GM18517 (cell line): ENCODE results near the gene XPOT.
"Not testable (repeated sequence)": the region's sequence is repeated elsewhere in the genome, so short reads cannot be mapped to it uniquely, and the experiment has no call there.

ENCODE experiments used
- ATAC-seq: cut with Tn5 transposase; IDR thresholded peaks from one replicate; pipeline ENCODE4 v1.9.1; 2021; ENCODE audit warnings: mild to moderate bottlenecking, moderate library complexity; ENCODE audit not compliant: unreplicated experiment

Gene XPOT

DNA sequence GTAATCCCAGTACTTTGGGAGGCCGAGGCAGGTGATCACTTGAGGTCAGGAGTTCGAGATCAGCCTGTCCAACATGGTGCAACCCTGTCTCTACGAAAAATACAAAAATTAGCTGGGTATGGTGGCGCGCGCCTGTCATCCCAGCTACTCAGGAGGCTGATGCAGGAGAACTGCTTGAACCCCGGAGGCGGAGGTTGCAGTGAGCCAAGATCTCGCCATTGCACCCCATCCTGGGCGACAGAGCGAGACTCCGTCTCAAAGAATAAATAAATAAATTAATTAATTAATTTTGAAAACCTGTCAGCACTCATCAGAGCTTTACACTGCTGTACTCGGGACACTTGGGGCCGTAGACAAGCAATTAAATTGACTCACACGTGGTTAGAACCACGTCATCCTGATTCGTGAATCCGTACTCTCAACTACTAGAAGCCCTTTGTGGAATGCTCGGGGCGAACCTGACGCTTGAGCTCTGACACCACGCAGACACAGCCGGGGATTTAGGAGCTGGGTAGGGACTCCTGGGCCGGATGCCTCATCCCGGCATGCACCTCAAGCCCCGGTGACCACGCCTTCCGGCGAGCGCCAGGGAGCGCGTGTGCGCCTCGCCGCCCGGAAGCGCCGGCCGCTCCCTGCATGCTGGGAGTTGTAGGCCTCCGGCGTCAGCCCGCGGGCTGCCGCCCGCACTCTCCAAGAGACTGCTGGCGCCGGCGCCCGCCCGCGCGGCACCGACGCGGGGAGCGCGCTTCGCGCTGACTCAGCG lies at the start of gene XPOT:
TSS of gene XPOT (plus strand) at position 686 of the 763 bp plus-strand sequence. CDS start 5,644 bp downstream, outside the sequence.
- ATAC-seq: peak; percentile 95

GRCh38 chr12:64356209-64356608 lies 48.0 kb upstream of the XPOT start:
- not testable (repeated sequence) for ATAC-seq

GRCh38 chr12:64361173-64361572 lies 43.0 kb upstream of the XPOT start:
- ATAC-seq: not testable (repeated sequence)

DNA sequence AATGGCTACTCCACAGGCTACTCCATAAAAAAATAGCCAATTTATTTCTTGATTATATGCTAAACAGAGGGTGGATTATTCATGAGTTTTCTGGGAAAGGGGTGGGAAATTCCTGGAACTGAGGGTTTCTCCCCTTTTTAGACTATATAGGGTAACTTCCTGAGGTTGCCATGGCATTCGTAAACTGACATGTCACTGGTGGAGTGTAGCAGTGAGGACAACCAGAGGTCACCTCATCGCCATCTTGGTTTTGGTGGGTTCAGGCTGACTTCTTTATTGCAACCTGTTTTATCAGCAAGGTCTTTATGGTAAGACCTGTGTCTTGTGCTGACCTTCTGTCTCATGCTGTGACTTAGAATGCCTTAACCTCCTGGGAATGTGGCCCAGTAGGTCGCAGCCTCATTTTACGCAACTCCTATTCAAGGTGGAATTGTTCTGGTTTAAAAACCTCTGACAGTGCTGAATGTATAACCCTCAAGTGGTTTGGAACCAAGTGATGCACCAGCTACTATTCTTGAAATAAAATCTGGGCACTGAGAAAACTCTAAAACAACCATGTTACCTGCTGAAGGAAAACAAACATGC lies 41.4 kb upstream of the XPOT start:
- no peak for ATAC-seq

- ATAC-seq: no peak
Observed at GRCh38 chr12:64383675-64384074, 20.5 kb upstream of the XPOT start.

DNA sequence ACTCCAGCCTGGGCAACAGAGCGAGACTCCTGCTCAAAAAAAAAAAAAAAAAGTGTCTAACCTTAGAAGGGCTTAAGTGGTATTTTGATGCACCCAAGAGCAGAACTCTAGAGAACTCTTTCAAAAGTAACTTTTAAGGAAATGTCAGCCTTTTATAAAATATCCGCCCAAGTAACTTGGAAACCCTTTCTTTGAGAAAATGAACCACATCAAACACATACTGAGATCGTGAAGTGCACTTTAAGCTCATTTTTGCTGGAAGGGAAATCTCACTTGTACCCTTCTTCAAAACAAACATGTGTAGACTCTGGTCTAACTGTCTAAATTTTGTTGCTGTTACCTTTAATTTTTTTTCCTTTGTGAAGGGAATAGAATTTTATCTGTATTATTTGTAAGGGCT lies 19.2 kb upstream of the XPOT start:
- no peak for ATAC-seq

DNA sequence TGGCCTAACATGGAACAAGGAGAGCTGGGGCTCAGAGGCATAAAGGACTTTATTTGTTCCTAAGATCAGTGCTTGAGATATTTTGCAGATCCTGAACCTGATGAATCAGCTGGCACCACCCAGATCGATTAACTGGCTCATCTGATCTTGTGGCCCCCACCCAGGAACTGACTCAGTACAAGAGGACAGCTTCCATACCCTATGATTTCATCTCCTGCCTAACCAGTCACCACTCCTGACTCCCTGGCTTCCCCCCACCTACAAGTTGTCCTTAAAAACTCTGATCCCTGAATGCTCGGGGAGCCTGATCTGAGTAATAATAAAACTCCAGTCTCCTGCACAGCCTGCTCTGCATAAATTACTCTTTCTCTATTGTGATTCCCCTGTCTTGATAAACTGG lies 18.7 kb upstream of the XPOT start:
- ATAC-seq: no peak

GRCh38 chr12:64387197-64387816 lies 16.9 kb upstream of the XPOT start:
- no peak for ATAC-seq

DNA sequence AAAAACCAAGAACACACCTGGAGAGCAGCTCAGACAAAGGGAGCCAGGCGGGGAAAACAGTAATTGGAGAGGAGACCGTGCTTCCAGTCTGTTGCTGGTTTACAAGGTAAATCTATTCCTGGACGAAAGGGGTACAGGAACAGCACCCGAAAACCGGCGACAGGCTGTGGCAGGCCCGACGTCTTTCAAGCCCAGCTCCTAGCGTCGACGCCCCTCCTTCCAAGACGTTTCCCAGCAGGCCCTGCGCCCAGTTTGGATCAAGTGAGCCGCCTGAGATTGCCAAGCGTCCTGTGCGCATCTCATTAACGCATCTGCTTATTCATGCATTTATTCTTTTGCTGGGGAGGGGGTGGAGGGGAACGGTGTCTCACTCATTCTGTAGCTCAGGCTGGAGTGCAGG lies 15.0 kb upstream of the XPOT start:
- ATAC-seq: no peak

- no peak for ATAC-seq
Observed at GRCh38 chr12:64390275-64390851, 13.8 kb upstream of the XPOT start, which contains the start of gene C12orf56. Gene C12orf56, minus strand, starts transcription at chr12:64390758. Its CDS starts 193 bp downstream, at chr12:64390565.

- ATAC-seq: peak; percentile 79
Observed at GRCh38 chr12:64392221-64392620, 12.0 kb upstream of the XPOT start.

- no peak for ATAC-seq
Observed at GRCh38 chr12:64395739-64396138, 8.5 kb upstream of the XPOT start.

- no peak for ATAC-seq
Observed at GRCh38 chr12:64400041-64400440, 4.2 kb upstream of the XPOT start.

DNA sequence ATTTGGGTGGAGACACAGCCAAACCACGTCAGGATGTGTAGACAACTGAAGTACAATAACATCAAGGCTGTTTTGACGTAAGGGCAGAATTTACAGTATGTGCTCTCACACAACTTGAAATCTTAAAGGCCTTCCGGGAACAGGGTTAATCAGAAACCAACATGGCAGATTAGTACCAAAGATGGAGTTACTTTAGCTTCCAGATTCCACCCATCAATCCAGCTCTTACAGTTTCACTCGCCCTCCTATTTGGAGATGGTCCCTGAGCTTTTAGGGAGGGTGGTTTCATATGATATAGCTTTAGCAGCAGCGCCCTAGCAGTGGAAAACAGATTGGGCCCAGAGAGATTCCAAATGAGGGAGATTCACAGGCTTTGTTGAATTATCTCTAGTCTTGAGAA lies 2.0 kb upstream of the XPOT start:
- ATAC-seq: no peak

- peak; percentile 26 for ATAC-seq
Observed at GRCh38 chr12:64404470-64405256, 471 bp downstream of the XPOT start.

GRCh38 chr12:64407342-64408223 lies 3.4 kb downstream of the XPOT start:
- ATAC-seq: no peak

GRCh38 chr12:64411427-64411826 lies 7.2 kb downstream of the XPOT start:
- ATAC-seq: no peak

DNA sequence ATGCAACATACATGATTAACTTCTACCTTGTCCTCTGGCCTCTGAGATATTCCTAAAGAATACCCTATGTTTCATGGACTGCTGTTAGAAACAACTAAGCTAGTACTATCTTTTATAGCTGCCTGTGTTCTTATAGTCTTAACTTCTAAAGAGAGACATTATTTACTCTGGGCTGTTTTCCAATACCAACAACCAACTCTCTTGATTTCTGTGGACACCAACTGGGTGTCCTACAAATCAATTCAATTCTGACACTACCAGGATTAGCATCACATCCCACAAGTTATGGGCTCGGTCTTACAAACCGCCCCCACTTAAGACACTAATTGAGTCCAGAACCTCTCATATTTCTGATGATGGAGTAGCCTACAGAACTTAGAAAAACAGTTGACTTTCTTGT lies 8.3 kb downstream of the XPOT start:
- ATAC-seq: no peak

DNA sequence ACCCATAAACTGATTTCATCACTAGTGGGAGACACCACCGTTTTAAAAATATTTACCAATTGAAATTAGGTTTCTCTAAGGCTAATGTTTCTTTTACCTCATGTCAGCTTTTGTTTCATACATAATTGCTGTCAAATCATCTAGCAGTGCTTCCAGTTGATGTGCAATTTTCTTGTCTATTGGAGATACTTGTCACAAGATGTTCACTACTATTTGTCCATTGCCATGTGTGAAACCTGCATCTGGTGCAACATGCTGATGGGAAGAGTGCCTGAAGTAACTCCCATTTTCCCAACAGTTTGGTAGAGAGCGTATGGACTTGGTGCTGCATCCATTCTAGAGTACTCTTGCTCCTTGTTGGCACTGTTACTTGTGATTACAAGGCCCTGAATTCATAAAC lies 9.7 kb downstream of the XPOT start:
- ATAC-seq: no peak

GRCh38 chr12:64418209-64418608 lies 14.0 kb downstream of the XPOT start:
- ATAC-seq: no peak
